Urinary bladder (tissue), 4 donors: ENCODE results near the gene ARF1. TPM values are rescaled to one million over a fixed set of nuclear protein-coding genes. Genes with fewer than 3 reads are reported as not detected.

ENCODE experiments used
- DNase-seq: peaks from one replicate; pipeline ENCODE4 v3.0.0-alpha.2; 2015; ENCODE audit errors: extremely low spot score
- H3K27ac ChIP-seq: one replicate; pipeline ENCODE4 v1.5.1; 2013; ENCODE audit warnings: low read depth, mild to moderate bottlenecking, moderate library complexity
- H3K36me3 ChIP-seq: one replicate; pipeline ENCODE4 v1.6.1; 2013; ENCODE audit warnings: mild to moderate bottlenecking, moderate library complexity; ENCODE audit not compliant: insufficient read depth
- H3K4me1 ChIP-seq: one replicate; pipeline ENCODE4 v1.6.1; 2013; ENCODE audit warnings: mild to moderate bottlenecking, moderate library complexity; ENCODE audit not compliant: insufficient read depth
- H3K4me3 ChIP-seq: one replicate; pipeline ENCODE4 v1.5.1; 2013; ENCODE audit warnings: low read depth, low read length
- WGBS: extraction: QIAGEN DNeasy Blood & Tissue Kit; methylation state at CpG from one replicate; pipeline ENCODE4 v1.1.7; 2013; 5-methylcytosine and 5-hydroxymethylcytosine counted together
- polyA plus RNA-seq: library from polyadenylated mRNA; stranded (reverse); fragments of 200-250 nt; gene quantifications from one replicate; pipeline ENCODE4 v1.2.3, GENCODE V29; 2013
- total RNA-seq: library from RNA; depleted of rRNA; stranded (reverse); fragments of >200 nt; gene quantifications from one replicate; pipeline ENCODE4 v1.2.3, GENCODE V29; 2014
- donor health status: healthy with polysubstance abuse.
- donor health status: healthy.

The ARF1 gene
- 112 TPM for total RNA-seq
- polyA plus RNA-seq: 462 TPM

GRCh38 chr1:228082214-228082917 lies at the start of gene ARF1:
Gene ARF1, plus strand, starts transcription at chr1:228082708. Its CDS starts 14,407 bp downstream, at chr1:228097115.
- WGBS: under 1% methylated on average over 87 of the region's 87 CpGs
- peak; percentile 66 for DNase-seq
- no peaks in the 10 kb centered on the region for H3K4me1 ChIP-seq
- no peaks in the 10 kb centered on the region for H3K36me3 ChIP-seq
- peak within 1 kb of the TSS; percentile 96 for H3K4me3 ChIP-seq
- peak within 1 kb of the TSS; percentile 100 for H3K27ac ChIP-seq

- no peak overlapping the region for H3K27ac ChIP-seq
- H3K4me1 ChIP-seq: no peaks in the 10 kb centered on the region
- no peak overlapping the region for H3K4me3 ChIP-seq
- no peak for DNase-seq
- WGBS: 88% methylated on average over 2 of the region's 2 CpGs
- no peaks in the 10 kb centered on the region for H3K36me3 ChIP-seq
These were observed 49.1 kb upstream of the ARF1 start for GRCh38 chr1:228033376-228033775.

GRCh38 chr1:228034954-228035837 lies 47.3 kb upstream of the ARF1 start:
- Histone ChIP-seq H3K4me3 (no peak overlapping the region), H3K36me3 (no peaks in the 10 kb centered on the region), H3K4me1 (no peaks in the 10 kb centered on the region), H3K27ac (no peak overlapping the region)
- WGBS: 85% methylated on average over 16 of the region's 16 CpGs
- no peak for DNase-seq

GRCh38 chr1:228035844-228036243 lies 46.7 kb upstream of the ARF1 start:
- Histone ChIP-seq H3K36me3 (no peaks in the 10 kb centered on the region), H3K4me3 (no peak overlapping the region), H3K4me1 (no peaks in the 10 kb centered on the region), H3K27ac (no peak overlapping the region)
- WGBS: 72% methylated on average over 4 of the region's 5 CpGs
- no peak for DNase-seq

GRCh38 chr1:228036701-228037231 lies 45.7 kb upstream of the ARF1 start:
- Histone ChIP-seq H3K36me3 (no peaks in the 10 kb centered on the region), H3K27ac (no peak overlapping the region), H3K4me3 (no peak overlapping the region), H3K4me1 (no peaks in the 10 kb centered on the region)
- no peak for DNase-seq
- WGBS: 83% methylated on average over 8 of the region's 8 CpGs

- no peak for DNase-seq
- H3K4me3 ChIP-seq: peak overlapping the region; percentile 19
- 9% methylated on average over 80 of the region's 80 CpGs for WGBS
These were observed 44.8 kb upstream of the ARF1 start for GRCh38 chr1:228037401-228038386.

GRCh38 chr1:228038387-228039005 lies 44.0 kb upstream of the ARF1 start:
- H3K4me1 ChIP-seq: no peaks in the 10 kb centered on the region
- no peaks in the 10 kb centered on the region for H3K36me3 ChIP-seq
- WGBS: 76% methylated on average over 11 of the region's 11 CpGs
- DNase-seq: no peak
- H3K27ac ChIP-seq: no peak overlapping the region
- H3K4me3 ChIP-seq: no peak overlapping the region

More at GRCh38 chr1:228037401-228038386, 44.8 kb upstream of the ARF1 start:
- Histone ChIP-seq H3K36me3 (no peaks in the 10 kb centered on the region), H3K27ac (no peak overlapping the region), H3K4me1 (no peaks in the 10 kb centered on the region)

- Histone ChIP-seq H3K36me3 (no peaks in the 10 kb centered on the region), H3K27ac (no peak overlapping the region), H3K4me3 (no peak overlapping the region), H3K4me1 (no peaks in the 10 kb centered on the region)
- DNase-seq: no peak
- WGBS: 78% methylated on average over 8 of the region's 8 CpGs
These were observed 43.3 kb upstream of the ARF1 start for GRCh38 chr1:228039006-228039903.

GRCh38 chr1:228039986-228040385 lies 42.5 kb upstream of the ARF1 start:
- no peaks in the 10 kb centered on the region for H3K36me3 ChIP-seq
- H3K4me1 ChIP-seq: no peaks in the 10 kb centered on the region
- H3K4me3 ChIP-seq: no peak overlapping the region
- WGBS: 79% methylated on average over 3 of the region's 3 CpGs
- H3K27ac ChIP-seq: no peak overlapping the region
- DNase-seq: no peak

- Histone ChIP-seq H3K4me1 (no peaks in the 10 kb centered on the region), H3K4me3 (no peak overlapping the region), H3K36me3 (no peaks in the 10 kb centered on the region), H3K27ac (no peak overlapping the region)
- 86% methylated on average over 2 of the region's 2 CpGs for WGBS
- DNase-seq: no peak
These were observed 41.2 kb upstream of the ARF1 start for GRCh38 chr1:228041316-228041715.

GRCh38 chr1:228042508-228042907 lies 40.0 kb upstream of the ARF1 start:
- Histone ChIP-seq H3K4me3 (no peak overlapping the region), H3K4me1 (no peaks in the 10 kb centered on the region), H3K36me3 (no peaks in the 10 kb centered on the region), H3K27ac (no peak overlapping the region)
- no peak for DNase-seq

GRCh38 chr1:228043281-228043848 lies 39.1 kb upstream of the ARF1 start:
- Histone ChIP-seq H3K27ac (no peak overlapping the region), H3K4me3 (no peak overlapping the region), H3K36me3 (no peaks in the 10 kb centered on the region), H3K4me1 (no peaks in the 10 kb centered on the region)
- DNase-seq: no peak
- WGBS: 42% methylated on average over 7 of the region's 7 CpGs
